ENCODE measurements around the gene SLC34A1. TPM values are rescaled to one million over a fixed set of nuclear protein-coding genes. Genes with fewer than 3 reads are reported as not detected.

SLC34A1 gene
- total and polyA plus RNA-seq, 2 of the 13 experiments (the other 11 are each of a cell fraction or from before 2014, with no cell fraction given) = 0.03 to 0.20 TPM

DNA sequence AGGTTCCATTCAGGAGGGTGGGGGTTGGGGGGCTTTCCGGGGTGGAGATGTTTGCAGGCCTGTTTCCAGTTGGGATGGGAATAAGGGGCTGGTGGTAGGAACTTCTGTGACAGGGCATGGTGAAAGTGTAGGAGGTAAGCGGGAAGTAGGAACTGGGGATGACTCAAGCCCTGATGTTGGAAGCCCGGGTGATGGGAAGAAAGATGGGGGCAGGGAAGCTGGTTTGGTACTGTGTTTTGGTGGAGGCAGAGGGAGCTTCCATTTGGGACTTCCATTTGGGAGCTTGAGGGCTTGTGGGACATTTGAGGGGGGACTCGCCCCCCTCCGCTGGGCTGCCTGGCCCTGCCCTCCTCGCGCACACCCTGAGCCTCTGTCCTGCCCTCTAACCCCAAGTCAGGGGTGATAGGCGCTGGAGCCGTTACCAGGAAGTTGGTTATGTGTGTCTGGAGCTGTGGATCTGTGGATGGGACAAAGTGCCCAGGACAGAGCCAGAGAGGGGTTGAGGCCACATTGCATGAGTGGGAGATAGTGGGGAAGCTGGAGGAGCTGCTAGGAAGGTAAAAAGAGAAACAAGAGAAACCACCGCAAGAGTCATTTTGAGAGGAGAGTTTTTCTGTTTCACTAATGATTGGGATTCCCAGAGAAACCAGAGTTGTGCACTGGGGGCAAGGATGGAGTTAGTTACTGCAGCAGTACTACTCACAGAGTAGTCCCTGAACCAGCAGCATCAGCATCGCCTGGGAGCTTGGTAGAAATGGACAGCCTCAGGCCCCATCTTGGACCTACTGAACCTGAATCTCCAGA is 19.9 kb upstream of the SLC34A1 start:
- no peak for DNase-seq (ENCODE audit: low spot score)
- in situ Hi-C loops (cut with HindIII; ENCODE audit: extremely low pct_ligation_motif_present, low pct_unique_long_range_greater_than_20kb) = loop anchor here (5.0 to 25.0 kb wide), 2 partner anchors 52 to 827 kb away; partner anchors contain the start of genes CDHR2, MXD3 and RNF44
- POLR2A ChIA-PET = interaction anchor here (3.0 to 7.9 kb wide), 3 partner anchors 10 to 15 kb away, joined by 12 to 239 read pairs (median 41); partner anchors contain the start of gene LMAN2
- no peak for FAIRE-seq
- no peak overlapping the region for H3K27ac ChIP-seq (ENCODE audit: extremely low read length, insufficient read depth, low read length)
- CTCF ChIA-PET (ENCODE audit: low intra/inter-chr PET ratio, low total read pairs) = no interaction called here
- peaks cover 0 to 23% of the 10 kb centered on the region in 2 experiments; a peak in 4 of 5 replicates for H3K27me3 ChIP-seq (ENCODE audit: control insufficient read depth in 1 of 2, insufficient read depth in 2 of 2, low read length in 2 of 2)
- no peak for ATAC-seq
- no peaks in the 10 kb centered on the region for H3K36me3 ChIP-seq (replicated peaks in 1 of 2; ENCODE audit: control insufficient read depth in 1 of 2, insufficient read depth in 2 of 2, low read length in 2 of 2)
- H3K4me2 ChIP-seq (ENCODE audit: low read depth, low read length) = no peak overlapping the region
- intact Hi-C loops (cut with micrococcal nuclease; ENCODE audit: unreplicated experiment) = no loop called here
- H3K9me3 ChIP-seq (ENCODE audit: low read length) = no peaks in the 10 kb centered on the region
- H4K20me1 ChIP-seq (ENCODE audit: insufficient read depth, low read length) = no peaks in the 10 kb centered on the region
- BruUV-seq (replicated peaks) = no TSS peak
- 76% methylated on average over 10 of the region's 11 CpGs for WGBS (ENCODE audit: low lambda C conversion rate)
- peaks cover 88% of the 10 kb centered on the region for H3K4me1 ChIP-seq (ENCODE audit: insufficient read depth, low read length)
- H3K79me2 ChIP-seq (ENCODE audit: insufficient read depth, low read length) = no peaks in the 10 kb centered on the region
- H2AFZ ChIP-seq (ENCODE audit: low read length) = no peak overlapping the region
- H3K9ac ChIP-seq (ENCODE audit: insufficient read depth, low read depth, low read length) = no peak overlapping the region
- H3K4me3 ChIP-seq (replicated peaks in 1 of 3; ENCODE audit: insufficient read depth in 1 of 3, low read depth in 2 of 3, low read length in 3 of 3) = no peak overlapping the region
- no peak for TF ChIP-seq MTF2 (CRISPR knock-in tag; IDR thresholded peaks at IDR 0.05; ENCODE audit: borderline replicate concordance)
- TF ChIP-seq CENPX (CRISPR knock-in tag; IDR thresholded peaks at IDR 0.05) = no peak
- TF ChIP-seq ZNF256 (CRISPR knock-in tag; conservative IDR thresholded peaks at IDR 0.05) = no peak
- TF ChIP-seq NR3C1 (CRISPR knock-in tag; IDR thresholded peaks at IDR 0.05) = no peak
- TF ChIP-seq ZNF24 (IDR thresholded peaks at IDR 0.05) = no peak
- TF ChIP-seq, protein P1, sequence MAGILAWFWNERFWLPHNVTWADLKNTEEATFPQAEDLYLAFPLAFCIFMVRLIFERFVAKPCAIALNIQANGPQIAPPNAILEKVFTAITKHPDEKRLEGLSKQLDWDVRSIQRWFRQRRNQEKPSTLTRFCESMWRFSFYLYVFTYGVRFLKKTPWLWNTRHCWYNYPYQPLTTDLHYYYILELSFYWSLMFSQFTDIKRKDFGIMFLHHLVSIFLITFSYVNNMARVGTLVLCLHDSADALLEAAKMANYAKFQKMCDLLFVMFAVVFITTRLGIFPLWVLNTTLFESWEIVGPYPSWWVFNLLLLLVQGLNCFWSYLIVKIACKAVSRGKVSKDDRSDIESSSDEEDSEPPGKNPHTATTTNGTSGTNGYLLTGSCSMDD (CRISPR knock-in tag; IDR thresholded peaks at IDR 0.05) = no peak
- no peak for TF ChIP-seq ZNF30 (CRISPR knock-in tag; IDR thresholded peaks at IDR 0.05)
- TF ChIP-seq, protein P2, sequence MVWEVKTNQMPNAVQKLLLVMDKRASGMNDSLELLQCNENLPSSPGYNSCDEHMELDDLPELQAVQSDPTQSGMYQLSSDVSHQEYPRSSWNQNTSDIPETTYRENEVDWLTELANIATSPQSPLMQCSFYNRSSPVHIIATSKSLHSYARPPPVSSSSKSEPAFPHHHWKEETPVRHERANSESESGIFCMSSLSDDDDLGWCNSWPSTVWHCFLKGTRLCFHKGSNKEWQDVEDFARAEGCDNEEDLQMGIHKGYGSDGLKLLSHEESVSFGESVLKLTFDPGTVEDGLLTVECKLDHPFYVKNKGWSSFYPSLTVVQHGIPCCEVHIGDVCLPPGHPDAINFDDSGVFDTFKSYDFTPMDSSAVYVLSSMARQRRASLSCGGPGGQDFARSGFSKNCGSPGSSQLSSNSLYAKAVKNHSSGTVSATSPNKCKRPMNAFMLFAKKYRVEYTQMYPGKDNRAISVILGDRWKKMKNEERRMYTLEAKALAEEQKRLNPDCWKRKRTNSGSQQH (CRISPR knock-in tag; IDR thresholded peaks at IDR 0.05; ENCODE audit: low read depth) = no peak
- TF ChIP-seq NFYB (CRISPR knock-in tag; IDR thresholded peaks at IDR 0.05) = no peak
- TF ChIP-seq ZNF552 (CRISPR knock-in tag; IDR thresholded peaks at IDR 0.05; ENCODE audit: borderline replicate concordance) = no peak
- TF ChIP-seq FOXA3 (CRISPR knock-in tag; IDR thresholded peaks at IDR 0.05) = no peak
- TF ChIP-seq NBN (conservative IDR thresholded peaks at IDR 0.05) = no peak
- TF ChIP-seq, protein P3, sequence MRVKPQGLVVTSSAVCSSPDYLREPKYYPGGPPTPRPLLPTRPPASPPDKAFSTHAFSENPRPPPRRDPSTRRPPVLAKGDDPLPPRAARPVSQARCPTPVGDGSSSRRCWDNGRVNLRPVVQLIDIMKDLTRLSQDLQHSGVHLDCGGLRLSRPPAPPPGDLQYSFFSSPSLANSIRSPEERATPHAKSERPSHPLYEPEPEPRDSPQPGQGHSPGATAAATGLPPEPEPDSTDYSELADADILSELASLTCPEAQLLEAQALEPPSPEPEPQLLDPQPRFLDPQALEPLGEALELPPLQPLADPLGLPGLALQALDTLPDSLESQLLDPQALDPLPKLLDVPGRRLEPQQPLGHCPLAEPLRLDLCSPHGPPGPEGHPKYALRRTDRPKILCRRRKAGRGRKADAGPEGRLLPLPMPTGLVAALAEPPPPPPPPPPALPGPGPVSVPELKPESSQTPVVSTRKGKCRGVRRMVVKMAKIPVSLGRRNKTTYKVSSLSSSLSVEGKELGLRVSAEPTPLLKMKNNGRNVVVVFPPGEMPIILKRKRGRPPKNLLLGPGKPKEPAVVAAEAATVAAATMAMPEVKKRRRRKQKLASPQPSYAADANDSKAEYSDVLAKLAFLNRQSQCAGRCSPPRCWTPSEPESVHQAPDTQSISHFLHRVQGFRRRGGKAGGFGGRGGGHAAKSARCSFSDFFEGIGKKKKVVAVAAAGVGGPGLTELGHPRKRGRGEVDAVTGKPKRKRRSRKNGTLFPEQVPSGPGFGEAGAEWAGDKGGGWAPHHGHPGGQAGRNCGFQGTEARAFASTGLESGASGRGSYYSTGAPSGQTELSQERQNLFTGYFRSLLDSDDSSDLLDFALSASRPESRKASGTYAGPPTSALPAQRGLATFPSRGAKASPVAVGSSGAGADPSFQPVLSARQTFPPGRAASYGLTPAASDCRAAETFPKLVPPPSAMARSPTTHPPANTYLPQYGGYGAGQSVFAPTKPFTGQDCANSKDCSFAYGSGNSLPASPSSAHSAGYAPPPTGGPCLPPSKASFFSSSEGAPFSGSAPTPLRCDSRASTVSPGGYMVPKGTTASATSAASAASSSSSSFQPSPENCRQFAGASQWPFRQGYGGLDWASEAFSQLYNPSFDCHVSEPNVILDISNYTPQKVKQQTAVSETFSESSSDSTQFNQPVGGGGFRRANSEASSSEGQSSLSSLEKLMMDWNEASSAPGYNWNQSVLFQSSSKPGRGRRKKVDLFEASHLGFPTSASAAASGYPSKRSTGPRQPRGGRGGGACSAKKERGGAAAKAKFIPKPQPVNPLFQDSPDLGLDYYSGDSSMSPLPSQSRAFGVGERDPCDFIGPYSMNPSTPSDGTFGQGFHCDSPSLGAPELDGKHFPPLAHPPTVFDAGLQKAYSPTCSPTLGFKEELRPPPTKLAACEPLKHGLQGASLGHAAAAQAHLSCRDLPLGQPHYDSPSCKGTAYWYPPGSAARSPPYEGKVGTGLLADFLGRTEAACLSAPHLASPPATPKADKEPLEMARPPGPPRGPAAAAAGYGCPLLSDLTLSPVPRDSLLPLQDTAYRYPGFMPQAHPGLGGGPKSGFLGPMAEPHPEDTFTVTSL (CRISPR knock-in tag; IDR thresholded peaks at IDR 0.05; ENCODE audit: borderline replicate concordance) = no peak
- TF ChIP-seq, protein P4, sequence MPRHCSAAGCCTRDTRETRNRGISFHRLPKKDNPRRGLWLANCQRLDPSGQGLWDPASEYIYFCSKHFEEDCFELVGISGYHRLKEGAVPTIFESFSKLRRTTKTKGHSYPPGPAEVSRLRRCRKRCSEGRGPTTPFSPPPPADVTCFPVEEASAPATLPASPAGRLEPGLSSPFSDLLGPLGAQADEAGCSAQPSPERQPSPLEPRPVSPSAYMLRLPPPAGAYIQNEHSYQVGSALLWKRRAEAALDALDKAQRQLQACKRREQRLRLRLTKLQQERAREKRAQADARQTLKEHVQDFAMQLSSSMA (CRISPR knock-in tag; IDR thresholded peaks at IDR 0.05) = no peak
